Measurements from ENCODE around the gene HS6ST2.
"Not testable (repeated sequence)": the region's sequence is repeated elsewhere in the genome, so short reads cannot be mapped to it uniquely, and the experiment has no call there.

HS6ST2 gene

GRCh38 chrX:132954323-132954722 is 4.1 kb downstream of the HS6ST2 start:
- Histone ChIP-seq H4K20me1 (ENCODE audit: control insufficient read depth, insufficient read depth, low read depth, low read length) (no peaks in the 10 kb centered on the region), H3K27ac (ENCODE audit: low read depth, low read length) (no peak overlapping the region), H3F3A (ENCODE audit: control insufficient read depth, insufficient read depth) (no peaks in the 10 kb centered on the region), H3K4me2 (ENCODE audit: low read length) (no peak overlapping the region), H3K79me2 (ENCODE audit: control insufficient read depth, low read length) (no peaks in the 10 kb centered on the region), H3K4me3 (ENCODE audit: low read length) (no peak overlapping the region), H3K9me2 (replicated peaks; ENCODE audit: control insufficient read depth, low read length) (no peaks in the 10 kb centered on the region), H3K4me1 (ENCODE audit: control insufficient read depth, low read length) (no peaks in the 10 kb centered on the region), H3K27me3 (ENCODE audit: control insufficient read depth, low read length) (no peaks in the 10 kb centered on the region), H3K9me3 (ENCODE audit: control insufficient read depth, insufficient read depth, low read length) (no peaks in the 10 kb centered on the region), H3K36me3 (ENCODE audit: control insufficient read depth, low read length) (no peaks in the 10 kb centered on the region)
- no peak for TF ChIP-seq EZH2phosphoT487 (IDR thresholded peaks at IDR 0.05; ENCODE audit: borderline replicate concordance, low read length)

GRCh38 chrX:132953354-132953753 is 5.1 kb downstream of the HS6ST2 start:
- no peaks in the 10 kb centered on the region for H3F3A ChIP-seq (ENCODE audit: control insufficient read depth, insufficient read depth)
- H3K27me3 ChIP-seq (ENCODE audit: control insufficient read depth, low read length): no peaks in the 10 kb centered on the region
- TF ChIP-seq EZH2phosphoT487 (IDR thresholded peaks at IDR 0.05; ENCODE audit: borderline replicate concordance, low read length) (no peak), CTCF (IDR thresholded peaks at IDR 0.05; ENCODE audit: low read depth, low read length, poor library complexity, severe bottlenecking) (no peak)
- no peaks in the 10 kb centered on the region for H3K9me3 ChIP-seq (ENCODE audit: control insufficient read depth, insufficient read depth, low read length)
- no peaks in the 10 kb centered on the region for H3K4me1 ChIP-seq (ENCODE audit: control insufficient read depth, low read length)
- no peaks in the 10 kb centered on the region for H3K9me2 ChIP-seq (replicated peaks; ENCODE audit: control insufficient read depth, low read length)
- no peak overlapping the region for H3K4me2 ChIP-seq (ENCODE audit: low read length)
- H3K79me2 ChIP-seq (ENCODE audit: control insufficient read depth, low read length): no peaks in the 10 kb centered on the region
- H4K20me1 ChIP-seq (ENCODE audit: control insufficient read depth, insufficient read depth, low read depth, low read length): no peaks in the 10 kb centered on the region
- H3K4me3 ChIP-seq (ENCODE audit: low read length): no peak overlapping the region
- no peak overlapping the region for H3K27ac ChIP-seq (ENCODE audit: low read depth, low read length)
- no peaks in the 10 kb centered on the region for H3K36me3 ChIP-seq (ENCODE audit: control insufficient read depth, low read length)

GRCh38 chrX:132948648-132949260 is 9.7 kb downstream of the HS6ST2 start:
- Histone ChIP-seq H3K9me3 (ENCODE audit: control insufficient read depth, insufficient read depth, low read length) (no peaks in the 10 kb centered on the region), H3K27me3 (ENCODE audit: control insufficient read depth, low read length) (no peaks in the 10 kb centered on the region), H3K27ac (ENCODE audit: low read depth, low read length) (no peak overlapping the region), H3K79me2 (ENCODE audit: control insufficient read depth, low read length) (no peaks in the 10 kb centered on the region), H3K9me2 (replicated peaks; ENCODE audit: control insufficient read depth, low read length) (no peaks in the 10 kb centered on the region), H3K4me2 (ENCODE audit: low read length) (no peak overlapping the region), H3K36me3 (ENCODE audit: control insufficient read depth, low read length) (no peaks in the 10 kb centered on the region), H3K4me3 (ENCODE audit: low read length) (no peak overlapping the region), H3K4me1 (ENCODE audit: control insufficient read depth, low read length) (no peaks in the 10 kb centered on the region), H4K20me1 (ENCODE audit: control insufficient read depth, insufficient read depth, low read depth, low read length) (no peaks in the 10 kb centered on the region), H3F3A (ENCODE audit: control insufficient read depth, insufficient read depth) (no peaks in the 10 kb centered on the region)
- TF ChIP-seq EZH2phosphoT487 (IDR thresholded peaks at IDR 0.05; ENCODE audit: borderline replicate concordance, low read length) (no peak), CTCF (IDR thresholded peaks at IDR 0.05; ENCODE audit: low read depth, low read length, poor library complexity, severe bottlenecking) (peak; percentile 36)

- H3K27me3 ChIP-seq (ENCODE audit: control insufficient read depth, low read length); H3K4me2 ChIP-seq (ENCODE audit: low read length); H3K9me3 ChIP-seq (ENCODE audit: control insufficient read depth, insufficient read depth, low read length); H4K20me1 ChIP-seq (ENCODE audit: control insufficient read depth, insufficient read depth, low read depth, low read length); H3K4me3 ChIP-seq (ENCODE audit: low read length); H3K27ac ChIP-seq (ENCODE audit: low read depth, low read length); H3K9me2 ChIP-seq (replicated peaks; ENCODE audit: control insufficient read depth, low read length); H3F3A ChIP-seq (ENCODE audit: control insufficient read depth, insufficient read depth); H3K4me1 ChIP-seq (ENCODE audit: control insufficient read depth, low read length); H3K36me3 ChIP-seq (ENCODE audit: control insufficient read depth, low read length); H3K79me2 ChIP-seq (ENCODE audit: control insufficient read depth, low read length): not testable (repeated sequence)
Observed at GRCh38 chrX:132945055-132945599, 13.3 kb downstream of the HS6ST2 start.

All from DOHH2 (cell line).